SK-N-MC (cell line): ENCODE data around the gene SORBS2.
"Not testable (repeated sequence)": the region's sequence is repeated elsewhere in the genome, so short reads cannot be mapped to it uniquely, and the experiment has no call there.

Experiments used
- DNase-seq: peaks from one replicate; pipeline ENCODE4 v3.0.0-alpha.2; 2011; ENCODE audit warnings: low read depth, low spot score
- H3K27ac ChIP-seq: fragments of 200-600 bp; sonication (generic); 2 replicates; pipeline ENCODE4 v1.5.1; 2016; ENCODE audit warnings: mixed run types
- H3K36me3 ChIP-seq: fragments of 200-600 bp; sonication (generic); 2 replicates; pipeline ENCODE4 v1.6.1; 2017; ENCODE audit warnings: antibody characterized with exemption, low read length, mixed read lengths; ENCODE audit not compliant: insufficient read depth
- H3K4me3 ChIP-seq: fragments of 200-600 bp; sonication (generic); 2 replicates; pipeline ENCODE4 v1.5.1; 2016
- H3K9ac ChIP-seq: fragments of 200-600 bp; sonication (generic); 2 replicates; pipeline ENCODE4 v1.8.0; 2017; ENCODE audit warnings: mixed run types, mixed read lengths; ENCODE audit not compliant: insufficient read length
- H3K9me3 ChIP-seq: fragments of 200-600 bp; sonication (generic); 2 replicates; pipeline ENCODE4 v1.6.1; 2017; ENCODE audit warnings: low read depth, mild to moderate bottlenecking, antibody characterized with exemption, low read length, moderate library complexity, mixed read lengths
- EZH2 ChIP-seq: fragments of 200-600 bp; sonication (generic); IDR thresholded peaks from one replicate; pipeline ENCODE4 v1.6.1; 2017; ENCODE audit warnings: antibody characterized with exemption
- FOXP2 ChIP-seq: optimal IDR thresholded peaks from 2 replicates; pipeline ENCODE3; 2011; ENCODE audit warnings: mild to moderate bottlenecking, moderate library complexity; ENCODE audit not compliant: insufficient read depth; ENCODE audit errors: extremely low read length, control extremely low read depth
- POLR2AphosphoS5 ChIP-seq: IDR thresholded peaks from 2 replicates; pipeline ENCODE4 v1.6.1; 2012; ENCODE audit warnings: mild to moderate bottlenecking, low read depth, low read length, borderline replicate concordance

SORBS2 gene

DNA sequence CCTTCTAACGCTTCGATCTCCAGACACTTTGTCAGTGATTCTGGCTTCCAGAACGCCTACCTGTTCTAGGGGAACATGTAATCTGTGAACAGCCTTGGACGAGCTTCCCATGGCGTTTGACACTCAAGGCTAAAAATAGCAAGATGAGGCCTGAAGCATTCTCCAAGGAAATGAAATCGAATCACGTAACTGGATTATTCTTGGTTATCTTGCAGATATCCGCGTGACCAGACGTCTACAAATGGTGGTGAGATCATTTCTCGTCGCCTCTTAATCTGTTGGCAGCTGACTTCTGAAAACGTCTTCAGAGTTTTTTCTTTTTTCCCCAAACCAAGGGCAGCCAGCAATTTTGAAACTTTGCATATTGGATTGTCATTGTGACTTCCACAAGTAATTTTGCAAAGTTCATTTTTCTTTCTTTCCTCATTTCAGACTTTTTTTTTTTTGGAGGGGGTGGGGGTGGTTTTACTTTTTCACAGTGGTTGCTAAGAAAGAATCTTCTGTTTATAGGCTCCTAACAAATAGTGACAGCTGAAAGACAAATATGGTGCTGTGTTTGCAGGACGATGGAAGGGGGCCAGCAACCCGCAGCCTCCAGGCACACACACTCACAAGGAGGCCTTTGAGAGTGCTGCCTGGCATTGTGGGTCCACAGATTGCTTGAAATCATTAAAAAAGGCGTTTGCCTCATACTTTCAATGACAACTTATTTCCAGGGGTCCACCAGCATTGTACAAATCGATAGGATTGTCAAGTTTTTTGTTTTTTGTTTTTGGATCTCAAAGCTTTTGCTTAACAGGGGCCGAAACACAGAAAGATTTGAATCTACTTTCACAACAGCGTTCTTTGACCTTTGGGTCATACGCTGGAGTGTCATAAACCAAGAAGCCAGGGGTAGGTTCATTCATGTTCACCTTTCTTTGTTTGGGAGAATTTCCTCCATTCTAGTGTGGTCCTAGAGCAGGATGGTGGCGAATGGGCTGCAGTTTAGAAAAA is 244.3 kb downstream of the SORBS2 start:
- Histone ChIP-seq H3K36me3 (no peaks in the 10 kb centered on the region), H3K9me3 (no peaks in the 10 kb centered on the region), H3K9ac (no peak overlapping the region), H3K4me3 (peak overlapping the region; percentile 7; the same call in 1 of the 2 replicates), H3K27ac (no peak overlapping the region)
- no peak for DNase-seq
- no peak for TF ChIP-seq FOXP2
- no peak for TF ChIP-seq POLR2AphosphoS5
- no peak for TF ChIP-seq EZH2

DNA sequence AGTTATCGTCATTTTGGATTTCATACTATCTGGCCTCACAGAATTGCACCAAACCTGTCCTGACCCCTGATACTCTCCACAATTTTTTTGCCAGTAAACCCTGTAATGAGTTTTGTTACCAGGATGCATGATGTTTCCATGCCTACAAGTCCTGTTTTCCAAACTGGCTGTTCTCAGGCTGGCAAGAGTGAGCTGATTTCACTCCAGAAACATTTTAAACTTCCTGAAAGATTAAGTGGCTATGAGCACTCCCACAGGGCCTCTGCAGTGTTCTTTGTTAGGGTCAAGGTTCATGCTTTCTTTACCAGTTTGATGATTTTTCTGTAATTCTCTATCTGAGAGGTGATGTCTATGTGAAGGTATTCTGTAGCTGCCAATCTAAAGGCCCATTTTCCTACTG is 245.0 kb downstream of the SORBS2 start:
- no peak for TF ChIP-seq FOXP2
- TF ChIP-seq EZH2 = no peak
- TF ChIP-seq POLR2AphosphoS5 = no peak
- H3K36me3 ChIP-seq = no peaks in the 10 kb centered on the region
- H3K27ac ChIP-seq = no peak overlapping the region
- H3K4me3 ChIP-seq = no peak overlapping the region
- no peak overlapping the region for H3K9ac ChIP-seq
- no peaks in the 10 kb centered on the region for H3K9me3 ChIP-seq
- no peak for DNase-seq

DNA sequence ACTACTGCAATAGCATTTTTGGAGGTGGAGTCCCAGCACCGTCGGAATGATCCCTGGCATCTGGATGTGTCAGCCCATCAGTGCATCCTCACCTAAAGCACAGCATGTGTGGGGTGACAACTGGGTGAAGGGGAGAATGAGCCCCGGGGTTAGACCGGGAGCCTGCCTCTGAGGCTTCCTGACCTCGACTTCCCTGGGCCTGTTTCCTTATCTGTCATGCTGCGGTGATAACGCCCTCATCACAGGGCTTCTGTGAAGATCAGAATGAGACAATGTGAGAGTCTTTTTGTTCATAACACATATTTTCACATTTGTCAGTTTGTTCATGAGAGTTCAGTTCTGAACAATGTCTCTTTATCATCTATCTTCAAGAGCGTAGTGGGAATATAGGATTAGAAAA is 245.6 kb downstream of the SORBS2 start:
- H3K9me3 ChIP-seq = no peaks in the 10 kb centered on the region
- H3K9ac ChIP-seq = no peak overlapping the region
- H3K36me3 ChIP-seq = no peaks in the 10 kb centered on the region
- TF ChIP-seq EZH2 (no peak), POLR2AphosphoS5 (no peak), FOXP2 (no peak)
- no peak overlapping the region for H3K4me3 ChIP-seq
- no peak for DNase-seq
- no peak overlapping the region for H3K27ac ChIP-seq

DNA sequence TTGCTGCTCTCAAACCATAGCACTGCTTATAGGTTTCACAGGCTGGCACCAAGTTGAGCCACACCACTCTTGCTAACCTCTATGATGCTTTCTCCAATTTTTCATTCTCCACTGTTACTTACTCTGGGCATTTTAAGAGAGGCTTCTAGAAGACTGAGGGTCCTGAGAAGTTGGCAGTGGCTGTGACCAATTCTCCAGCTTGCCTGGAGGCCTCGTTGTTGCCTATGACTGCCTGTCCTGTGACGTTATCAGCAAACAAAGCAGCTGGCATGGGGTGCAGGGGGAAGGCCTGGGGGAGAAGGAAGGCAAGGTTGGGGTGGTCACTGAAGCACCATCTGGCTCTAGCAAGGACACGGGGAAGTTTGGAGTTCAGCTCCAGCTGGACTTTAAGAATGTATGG is 246.3 kb downstream of the SORBS2 start:
- Histone ChIP-seq H3K4me3 (no peak overlapping the region), H3K36me3 (no peaks in the 10 kb centered on the region), H3K9ac (no peak overlapping the region), H3K9me3 (no peaks in the 10 kb centered on the region), H3K27ac (no peak overlapping the region)
- no peak for TF ChIP-seq EZH2
- TF ChIP-seq POLR2AphosphoS5 = no peak
- TF ChIP-seq FOXP2 = no peak
- DNase-seq = no peak

DNA sequence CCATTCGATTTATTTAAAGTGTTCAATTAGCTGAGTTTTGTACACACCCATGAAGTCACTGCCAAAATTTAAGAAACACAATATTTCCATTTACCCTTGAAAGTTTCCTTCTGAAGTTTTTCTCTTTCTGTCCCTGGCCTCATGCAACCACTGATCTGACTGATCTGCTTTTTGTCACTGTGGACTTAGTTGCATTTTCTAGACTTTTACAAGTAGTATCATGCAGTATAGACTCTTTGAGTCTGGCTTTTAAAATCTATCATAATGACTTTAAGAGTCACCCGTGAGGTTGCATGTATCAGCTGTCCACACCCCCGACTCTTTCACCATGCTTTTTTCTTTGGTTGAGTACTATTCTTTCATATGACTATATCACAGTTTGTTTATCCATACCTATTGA is 247.6 kb downstream of the SORBS2 start:
- no peak for TF ChIP-seq FOXP2
- TF ChIP-seq POLR2AphosphoS5 = no peak
- no peak for TF ChIP-seq EZH2
- no peak for DNase-seq
- no peak overlapping the region for H3K9ac ChIP-seq
- H3K36me3 ChIP-seq = no peaks in the 10 kb centered on the region
- no peak overlapping the region for H3K27ac ChIP-seq
- H3K4me3 ChIP-seq = no peak overlapping the region
- no peaks in the 10 kb centered on the region for H3K9me3 ChIP-seq

DNA sequence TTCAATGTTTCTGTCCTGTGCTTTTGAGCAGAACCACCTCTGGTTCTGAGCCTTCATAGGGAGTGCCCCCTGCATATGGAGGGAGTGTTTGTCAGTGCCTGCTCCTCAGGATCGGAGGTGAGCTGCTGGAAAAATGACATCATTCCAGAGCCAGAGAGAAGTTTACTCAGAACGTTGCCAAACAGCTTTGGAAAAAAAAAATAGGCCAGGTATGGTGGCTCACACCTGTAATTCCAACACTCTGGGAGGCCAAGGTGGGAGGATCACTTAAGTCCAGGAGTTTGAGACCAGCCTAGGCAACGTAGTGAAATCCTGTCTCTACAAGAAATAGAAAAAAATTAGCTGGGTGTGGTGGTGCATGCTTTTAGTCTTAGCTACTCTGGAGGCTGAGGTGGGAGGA is 249.5 kb downstream of the SORBS2 start:
- Histone ChIP-seq H3K4me3 (no peak overlapping the region), H3K36me3 (no peaks in the 10 kb centered on the region), H3K9ac (no peak overlapping the region), H3K27ac (no peak overlapping the region), H3K9me3 (no peaks in the 10 kb centered on the region)
- TF ChIP-seq POLR2AphosphoS5 (no peak), EZH2 (no peak), FOXP2 (no peak)
- no peak for DNase-seq

DNA sequence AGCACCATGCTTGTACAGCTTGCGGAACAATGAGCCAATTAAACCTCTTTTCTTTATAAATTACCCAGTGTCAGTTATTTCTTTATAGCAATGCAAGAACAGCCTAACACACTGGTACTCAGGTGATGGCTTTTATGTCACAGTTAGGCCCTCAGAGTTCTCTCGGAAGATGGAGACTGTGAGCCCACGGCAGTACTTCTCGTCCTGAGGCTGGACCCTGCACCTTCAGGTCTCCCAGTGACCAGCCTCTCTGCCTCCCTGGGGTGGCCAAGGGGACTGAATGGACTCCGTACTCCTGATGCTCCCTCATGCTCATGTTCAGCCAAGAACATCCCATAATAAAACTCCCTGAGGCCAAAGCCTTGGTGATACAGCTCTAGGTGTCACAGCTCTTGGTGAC is 251.7 kb downstream of the SORBS2 start:
- no peaks in the 10 kb centered on the region for H3K36me3 ChIP-seq
- no peak for DNase-seq
- TF ChIP-seq POLR2AphosphoS5 = no peak
- no peaks in the 10 kb centered on the region for H3K9me3 ChIP-seq
- no peak overlapping the region for H3K4me3 ChIP-seq
- no peak overlapping the region for H3K27ac ChIP-seq
- no peak overlapping the region for H3K9ac ChIP-seq

DNA sequence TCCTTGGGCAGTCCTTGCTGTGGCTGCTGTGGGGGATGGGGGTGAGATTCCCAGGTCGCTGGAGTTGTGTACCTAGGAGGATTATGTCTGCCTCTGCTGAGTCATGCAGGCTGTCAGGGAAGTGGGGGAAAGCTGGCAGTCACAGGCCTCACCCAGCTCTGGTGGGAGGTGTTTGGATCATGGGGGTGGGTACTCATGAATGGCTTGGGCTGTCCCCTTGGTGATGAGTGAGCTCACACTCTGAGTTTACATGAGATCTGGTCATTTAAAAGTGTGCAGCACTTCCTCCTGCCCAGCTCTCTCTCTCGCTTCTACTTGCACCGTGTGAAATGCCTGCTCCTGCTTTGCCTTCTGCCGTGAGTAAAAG is 252.1 kb downstream of the SORBS2 start:
- H3K4me3 ChIP-seq = no peak overlapping the region
- no peak overlapping the region for H3K9ac ChIP-seq
- no peaks in the 10 kb centered on the region for H3K36me3 ChIP-seq
- TF ChIP-seq POLR2AphosphoS5 (no peak), FOXP2 (no peak), EZH2 (no peak)
- H3K27ac ChIP-seq = no peak overlapping the region
- no peak for DNase-seq
- no peaks in the 10 kb centered on the region for H3K9me3 ChIP-seq

DNA sequence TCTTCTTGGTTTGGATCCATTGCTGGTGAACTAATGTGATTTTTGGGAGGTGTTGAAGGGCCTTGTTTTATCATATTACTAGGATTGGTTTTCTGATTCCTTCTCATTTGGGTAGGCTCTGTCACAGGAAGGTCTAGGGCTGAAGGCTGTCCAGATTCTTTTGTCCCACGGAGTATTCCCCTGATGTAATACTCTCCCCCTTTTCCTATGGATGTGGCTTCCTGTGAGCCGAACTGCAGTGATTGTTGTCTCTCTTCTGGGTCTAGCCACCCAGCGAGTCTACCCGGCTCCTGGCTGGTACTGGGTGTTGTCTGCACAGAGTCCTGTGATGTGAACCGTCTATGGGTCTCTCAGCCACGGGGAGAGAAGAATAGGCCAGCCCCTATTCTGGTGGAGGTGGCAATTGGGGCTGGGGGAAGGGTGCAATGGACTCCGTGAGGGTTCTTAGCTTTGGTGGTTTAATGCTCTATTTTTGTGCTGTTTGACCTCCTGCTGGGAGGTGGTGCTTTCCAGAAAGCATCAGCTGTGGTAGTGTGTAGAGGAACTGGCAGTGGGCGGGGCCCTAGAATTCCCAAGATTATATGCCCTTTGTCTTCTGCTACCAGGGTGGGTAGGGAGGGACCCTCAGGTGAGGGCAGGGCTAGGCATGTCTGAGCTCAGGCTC is 252.6 kb downstream of the SORBS2 start:
- H3K9me3 ChIP-seq, H3K36me3 ChIP-seq, H3K9ac ChIP-seq, H3K27ac ChIP-seq, H3K4me3 ChIP-seq, DNase-seq: not testable (repeated sequence)
